ENCODE data around the gene PPARG.
"Not testable (repeated sequence)": the region's sequence is repeated elsewhere in the genome, so short reads cannot be mapped to it uniquely, and the experiment has no call there.

PPARG gene

DNA sequence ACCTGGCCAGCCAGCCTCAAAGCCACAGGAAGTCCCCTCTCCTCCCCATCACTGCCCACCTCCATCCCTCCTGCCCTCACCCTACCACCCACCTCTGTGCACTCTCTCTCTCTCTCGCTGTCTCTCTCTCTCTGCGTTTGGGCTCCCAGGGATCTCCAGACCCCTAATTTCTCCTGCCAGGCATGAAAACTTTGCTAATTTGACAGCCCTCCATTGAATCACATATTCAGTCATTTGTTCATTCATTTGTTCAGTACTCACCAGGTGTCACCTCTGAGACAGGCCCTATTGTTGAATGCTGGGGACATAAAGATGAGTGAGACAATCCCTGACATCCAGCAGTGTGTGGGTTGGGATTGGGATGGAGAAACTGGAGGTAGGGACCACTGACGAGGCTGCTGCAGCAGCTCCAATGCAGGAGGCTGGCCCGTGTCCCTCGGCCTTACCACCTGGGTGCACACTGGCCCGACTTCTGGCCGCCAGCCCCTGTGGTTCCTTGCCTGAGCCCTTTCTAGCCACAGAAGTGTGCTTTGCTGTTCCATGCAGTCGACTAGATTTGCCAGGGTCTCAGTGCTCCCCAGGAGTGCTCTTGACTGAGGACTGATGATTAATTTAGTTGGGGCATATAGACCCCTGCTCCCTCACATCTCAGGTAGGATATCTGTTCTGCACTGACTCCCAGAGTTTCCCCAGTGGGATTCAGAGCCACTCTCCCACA, 156.8 kb downstream of the PPARG start:
- DNase-seq, result no peak

- no peak for DNase-seq
Measured at GRCh38 chr3:12446298-12446697, 157.4 kb downstream of the PPARG start.

GRCh38 chr3:12447075-12447474, 158.2 kb downstream of the PPARG start:
- DNase-seq, result no peak

- DNase-seq, result not testable (repeated sequence)
Measured at GRCh38 chr3:12448404-12449202, 159.7 kb downstream of the PPARG start.

DNA sequence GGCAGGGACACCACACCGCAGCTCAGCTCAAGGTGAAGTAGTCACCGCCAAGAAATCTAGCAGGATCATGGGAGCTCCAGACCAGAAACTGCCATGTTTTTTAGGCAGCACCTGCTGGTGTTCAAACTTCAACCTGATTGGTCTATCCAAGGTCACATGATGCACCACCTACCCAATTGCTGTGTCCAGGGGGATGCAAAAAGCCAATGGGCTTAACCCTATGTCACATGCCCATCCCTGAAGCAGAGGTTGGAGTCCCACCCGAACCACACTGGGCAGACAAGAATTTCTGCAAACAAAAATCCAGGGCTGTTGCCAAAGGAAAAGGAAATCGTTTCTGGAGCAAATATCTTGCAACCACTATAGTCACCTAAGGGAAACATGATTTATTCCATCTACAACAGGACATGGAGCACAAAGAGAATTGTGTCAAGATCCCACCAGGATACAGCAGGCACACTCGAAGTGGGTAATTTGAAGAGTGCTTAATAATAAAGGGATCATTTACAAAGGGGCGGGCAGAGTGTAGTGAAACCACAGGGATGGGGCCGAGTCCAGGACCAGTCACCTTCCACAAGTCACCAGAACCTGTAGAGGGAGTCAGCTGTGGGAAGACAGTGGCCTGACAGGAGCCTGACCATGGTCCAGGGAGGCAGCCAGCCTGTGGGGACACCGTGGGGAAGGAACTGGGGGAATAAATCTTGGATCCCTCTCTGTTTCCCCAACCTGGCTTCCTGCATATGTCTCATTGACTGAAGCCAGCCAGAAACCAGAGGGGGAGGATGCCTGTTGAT, 161.2 kb downstream of the PPARG start:
- DNase-seq, result peak; percentile 33

GRCh38 chr3:12451481-12451880, 162.6 kb downstream of the PPARG start:
- no peak for DNase-seq

DNA sequence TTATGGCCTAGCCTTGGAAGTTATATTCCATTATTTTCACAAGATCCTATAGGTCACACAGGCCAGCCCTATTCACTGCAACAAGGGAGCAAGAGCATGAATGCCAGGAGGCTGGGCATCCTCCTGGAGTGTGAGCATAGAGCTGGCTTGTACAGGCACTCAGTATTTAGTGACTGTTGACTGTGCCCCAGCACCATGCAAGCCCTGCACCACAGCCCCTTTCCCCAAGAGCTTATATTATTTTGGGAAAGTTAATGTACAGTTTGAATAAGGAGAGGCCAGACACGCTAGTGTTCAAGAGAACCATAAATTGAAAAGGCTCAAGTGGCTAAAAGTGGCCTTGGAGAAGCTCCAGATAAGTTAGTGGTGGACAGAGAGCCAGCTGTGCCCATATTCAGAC, 163.1 kb downstream of the PPARG start:
- DNase-seq, result no peak

- DNase-seq, result no peak
Measured at GRCh38 chr3:12452361-12453330, 163.8 kb downstream of the PPARG start.

DNA sequence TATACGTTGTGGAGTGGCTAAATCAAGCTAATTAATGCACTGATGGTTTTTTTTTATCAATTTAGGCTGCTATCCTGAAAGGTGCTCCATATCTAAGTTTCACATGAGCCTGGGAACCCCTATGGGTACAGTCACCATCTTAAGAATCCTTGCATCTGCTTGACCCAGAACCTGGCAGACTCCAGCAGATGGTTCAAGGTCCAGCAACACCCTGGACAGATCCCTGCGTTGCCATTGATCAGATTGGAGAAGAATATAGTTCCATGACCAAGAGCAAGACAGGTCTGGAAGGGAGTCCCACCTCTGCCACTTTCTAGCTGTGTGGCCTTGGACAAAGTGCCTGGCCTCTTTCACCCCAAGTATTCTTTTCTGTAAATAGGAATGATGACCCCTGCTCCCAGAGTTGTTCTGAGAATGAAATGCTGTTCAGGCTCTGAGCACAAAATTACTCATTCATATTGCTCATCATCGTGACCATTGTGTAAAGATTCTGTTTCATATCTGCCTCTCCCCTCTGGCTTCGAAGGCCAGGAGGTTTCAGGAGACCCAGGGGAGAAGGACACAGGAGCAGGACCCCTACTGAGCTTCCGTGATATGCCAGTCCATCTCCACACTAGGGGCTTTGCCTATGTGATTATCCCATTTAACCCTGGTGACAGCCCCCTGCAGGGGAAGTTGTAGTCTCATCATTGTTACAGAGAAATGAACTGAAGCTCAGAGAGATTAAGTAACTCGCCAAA, 165.4 kb downstream of the PPARG start:
- peak; percentile 15 for DNase-seq

DNA sequence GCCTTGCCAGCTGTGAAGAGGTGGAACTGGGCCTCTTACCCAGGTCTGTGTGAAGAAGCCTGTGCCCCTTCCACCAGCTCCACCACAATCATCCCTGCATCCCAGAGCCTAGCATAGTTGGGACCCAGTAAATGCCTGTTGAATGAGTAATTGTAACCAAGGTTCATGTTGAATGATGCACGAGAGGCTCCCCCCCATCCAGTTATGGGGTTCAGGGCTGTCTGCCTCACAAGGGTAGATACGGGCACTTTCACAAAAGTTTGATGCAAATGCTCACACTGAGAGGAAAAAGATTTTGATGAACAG, 165.9 kb downstream of the PPARG start:
- DNase-seq, result no peak

DNA sequence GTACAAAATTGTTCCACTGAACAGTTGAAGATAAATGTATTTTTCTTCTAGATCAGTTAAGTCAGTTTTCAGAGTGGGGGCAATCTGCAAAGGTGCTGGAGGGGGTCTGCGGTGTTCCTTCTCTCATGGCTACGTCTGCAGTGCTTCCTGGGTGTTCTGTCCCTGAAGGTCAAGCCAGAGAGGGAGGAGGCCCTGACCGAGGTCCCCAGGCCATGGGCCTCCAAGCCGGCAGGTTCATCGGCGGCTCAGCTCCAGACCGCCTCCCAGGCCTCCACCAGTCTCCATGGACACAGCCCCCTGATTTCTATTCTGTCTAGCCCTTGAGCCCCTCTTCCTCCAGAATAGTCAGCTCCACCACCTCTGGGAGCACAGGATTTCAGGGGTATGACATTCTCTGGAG, 166.9 kb downstream of the PPARG start:
- DNase-seq, result no peak

GRCh38 chr3:12456441-12456840, 167.6 kb downstream of the PPARG start:
- no peak for DNase-seq

DNA sequence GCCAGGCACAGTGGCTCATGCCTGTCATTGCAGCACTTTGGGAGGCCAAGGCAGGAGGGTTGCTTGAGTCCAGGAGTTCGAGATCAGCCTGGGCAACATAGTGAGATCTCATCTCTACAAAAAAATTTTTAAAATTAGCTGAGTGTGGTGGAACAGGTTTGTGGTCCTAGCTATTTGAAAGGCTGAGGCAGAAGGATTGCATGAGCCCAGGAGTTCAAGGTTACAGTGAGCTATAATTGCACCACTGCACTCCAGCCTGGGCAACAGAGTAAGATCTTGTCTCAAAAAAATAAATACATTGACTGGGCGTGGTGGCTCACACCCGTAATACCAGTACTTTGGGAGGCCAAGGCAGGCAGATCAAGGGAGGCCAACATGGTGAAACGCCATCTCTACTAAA, 168.5 kb downstream of the PPARG start:
- not testable (repeated sequence) for DNase-seq

DNA sequence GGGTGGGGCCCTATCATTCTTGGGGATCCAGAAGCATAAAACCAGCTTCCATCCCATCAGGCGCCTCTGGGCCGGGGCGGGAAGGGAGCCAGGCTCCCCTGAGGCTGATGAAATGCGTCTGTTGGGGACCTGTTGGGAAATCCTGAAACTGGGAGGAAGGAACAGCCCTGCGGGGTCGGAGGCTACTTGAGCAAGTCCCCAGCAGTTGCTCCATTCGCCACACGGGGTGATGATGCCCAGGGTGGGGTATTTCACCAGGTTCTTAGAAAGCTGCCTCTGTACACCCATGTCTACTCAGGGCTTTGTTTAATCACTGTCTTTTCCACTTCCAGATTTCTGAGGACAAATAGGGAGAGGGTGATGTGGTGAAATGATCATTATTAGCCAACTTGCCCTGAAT, 170.0 kb downstream of the PPARG start:
- no peak for DNase-seq

DNA sequence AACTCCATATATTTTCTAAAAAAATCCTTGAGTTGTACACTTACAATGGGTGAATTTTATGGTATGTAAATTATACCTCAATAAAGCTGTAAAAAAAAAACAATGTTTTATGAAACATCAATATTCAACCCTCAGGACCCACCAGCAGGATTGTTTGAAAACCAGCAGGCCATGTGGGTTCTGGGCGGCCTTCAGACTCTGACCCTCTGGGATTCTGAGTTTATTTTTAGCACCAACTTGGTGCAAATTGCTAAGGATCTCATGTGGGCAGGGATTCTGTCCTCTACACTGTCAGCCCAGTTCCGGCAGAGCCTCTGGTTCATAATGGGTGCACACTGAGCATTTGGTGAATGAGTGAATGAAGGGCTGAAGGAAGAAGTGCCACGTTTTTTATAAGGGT, 171.3 kb downstream of the PPARG start:
- no peak for DNase-seq

DNA sequence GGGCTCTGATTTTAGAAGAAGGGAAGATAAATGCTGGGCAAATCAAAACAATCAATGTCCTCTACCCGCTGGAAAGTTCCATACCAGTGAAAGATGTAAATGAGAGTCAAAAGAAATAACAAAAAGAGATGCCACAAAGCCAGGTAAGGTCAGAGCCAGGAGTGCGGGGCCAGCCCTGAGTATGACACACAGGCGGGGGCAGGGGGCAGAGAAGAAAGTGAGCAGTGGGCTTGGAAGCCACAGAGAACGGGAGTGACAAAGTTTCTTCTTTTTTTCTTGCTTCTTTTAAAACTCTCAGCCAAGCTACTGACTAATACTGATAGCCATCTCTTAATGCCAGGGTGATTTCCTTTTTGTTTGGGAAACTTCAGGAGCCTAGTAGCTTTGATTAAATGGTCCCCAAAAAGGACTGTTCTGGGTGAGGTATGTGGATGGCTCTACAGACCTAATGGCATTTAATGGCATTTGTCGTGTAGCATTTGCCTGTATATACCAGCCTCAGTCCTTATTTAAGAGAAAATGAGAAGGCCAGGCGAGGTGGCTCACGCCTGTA, 172.3 kb downstream of the PPARG start:
- DNase-seq, result no peak

- peak; percentile 1 for DNase-seq
Measured at GRCh38 chr3:12462159-12462947, 173.5 kb downstream of the PPARG start.

- no peak for DNase-seq
Measured at GRCh38 chr3:12463686-12464085, 174.8 kb downstream of the PPARG start.

- DNase-seq, result no peak
Measured at GRCh38 chr3:12464181-12464580, 175.3 kb downstream of the PPARG start.

DNA sequence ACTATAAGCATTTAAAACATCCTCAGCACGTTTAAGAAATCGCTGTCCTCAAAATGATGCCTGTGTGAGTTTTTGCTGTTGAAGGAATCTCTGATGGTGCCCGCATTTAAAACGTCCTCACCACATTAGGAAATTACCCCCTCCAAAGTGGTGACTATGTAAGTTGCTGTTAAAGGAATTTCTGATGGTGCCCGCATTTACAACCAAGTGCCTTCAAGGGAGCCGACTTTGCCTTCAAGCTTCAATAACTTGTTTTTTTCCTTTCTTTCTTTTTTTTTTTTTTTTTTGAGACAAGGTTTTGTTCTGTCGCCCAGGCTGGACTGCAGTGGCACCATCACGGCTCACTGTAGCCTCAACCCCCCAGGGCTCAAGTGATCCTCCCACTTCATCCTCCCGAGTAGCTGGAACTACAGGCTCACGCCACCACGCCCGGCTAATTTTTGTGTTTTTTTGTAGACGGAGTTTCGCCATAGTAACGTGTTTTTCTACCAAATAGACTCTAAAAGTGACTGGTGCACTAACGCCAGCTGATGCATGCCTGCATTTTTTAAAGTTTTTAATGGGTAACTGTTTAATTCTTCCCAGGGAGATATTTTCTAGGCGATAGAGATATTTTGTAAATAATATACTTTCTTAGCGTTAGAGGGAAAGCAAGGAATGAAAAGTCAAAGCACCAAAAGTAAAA, 176.4 kb downstream of the PPARG start:
- DNase-seq, result no peak

Measured in NCI-H69 (cell line).